ENCODE data around the gene DOCK4. TPM values are rescaled to one million over a fixed set of nuclear protein-coding genes. Genes with fewer than 3 reads are reported as not detected.

Gene DOCK4
- total RNA-seq, 1 experiment from 2014 or later, result 20.4 TPM

- TF ChIP-seq HMGA2 (CRISPR knock-in tag; IDR thresholded peaks at IDR 0.05), result no peak
- no peak for TF ChIP-seq AR (CRISPR knock-in tag; IDR thresholded peaks at IDR 0.05)
- no peak for TF ChIP-seq ZNF423 (CRISPR knock-in tag; IDR thresholded peaks at IDR 0.05)
- no peak for TF ChIP-seq ZNF671 (CRISPR knock-in tag; IDR thresholded peaks at IDR 0.05)
- no peak for TF ChIP-seq ETV6 (CRISPR knock-in tag; IDR thresholded peaks at IDR 0.05)
- TF ChIP-seq PRRX2 (CRISPR knock-in tag; IDR thresholded peaks at IDR 0.05), result no peak
- TF ChIP-seq SOX15 (CRISPR knock-in tag; IDR thresholded peaks at IDR 0.05), result no peak
- TF ChIP-seq JAZF1 (CRISPR knock-in tag; IDR thresholded peaks at IDR 0.05), result no peak
- TF ChIP-seq, protein P1, sequence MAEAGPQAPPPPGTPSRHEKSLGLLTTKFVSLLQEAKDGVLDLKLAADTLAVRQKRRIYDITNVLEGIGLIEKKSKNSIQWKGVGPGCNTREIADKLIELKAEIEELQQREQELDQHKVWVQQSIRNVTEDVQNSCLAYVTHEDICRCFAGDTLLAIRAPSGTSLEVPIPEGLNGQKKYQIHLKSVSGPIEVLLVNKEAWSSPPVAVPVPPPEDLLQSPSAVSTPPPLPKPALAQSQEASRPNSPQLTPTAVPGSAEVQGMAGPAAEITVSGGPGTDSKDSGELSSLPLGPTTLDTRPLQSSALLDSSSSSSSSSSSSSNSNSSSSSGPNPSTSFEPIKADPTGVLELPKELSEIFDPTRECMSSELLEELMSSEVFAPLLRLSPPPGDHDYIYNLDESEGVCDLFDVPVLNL (CRISPR knock-in tag; IDR thresholded peaks at IDR 0.05; ENCODE audit: borderline replicate concordance, low read depth), result no peak
- no peak for TF ChIP-seq ZNF121 (CRISPR knock-in tag; IDR thresholded peaks at IDR 0.05)
- TF ChIP-seq ELF4 (CRISPR knock-in tag; IDR thresholded peaks at IDR 0.05; ENCODE audit: low read depth), result no peak
- Mint-ChIP-seq H3K36me3 (peaks cover 27% of the 10 kb centered on the region), H3K27me3 (ENCODE audit: low read depth) (peaks cover 9% of the 10 kb centered on the region), H3K4me3 (no peak overlapping the region), H3K4me1 (peaks cover 16% of the 10 kb centered on the region), H3K27ac (no peak overlapping the region), H3K9me3 (peaks cover 15% of the 10 kb centered on the region)
- ATAC-seq, result no peak
- POLR2A ChIA-PET, result no interaction called here
- no peak for DNase-seq (ENCODE audit: low spot score)
- CTCF ChIA-PET, result no interaction called here
Measured at GRCh38 chr7:111845853-111846252, 360.3 kb downstream of the DOCK4 start.

- peak overlapping the region; percentile 35; the same call in 1 of the 2 replicates for H3K27ac Mint-ChIP-seq
- TF ChIP-seq PREB (CRISPR knock-in tag; IDR thresholded peaks at IDR 0.05; ENCODE audit: borderline replicate concordance) (no peak), ZBTB43 (CRISPR knock-in tag; IDR thresholded peaks at IDR 0.05) (no peak), HMGA2 (CRISPR knock-in tag; IDR thresholded peaks at IDR 0.05) (no peak), ZBTB21 (CRISPR knock-in tag; IDR thresholded peaks at IDR 0.05; ENCODE audit: borderline replicate concordance) (no peak), ETV6 (CRISPR knock-in tag; IDR thresholded peaks at IDR 0.05) (no peak), GRHL2 (CRISPR knock-in tag; IDR thresholded peaks at IDR 0.05; ENCODE audit: insufficient replicate concordance, severe bottlenecking) (no peak)
- TF ChIP-seq, protein P2, sequence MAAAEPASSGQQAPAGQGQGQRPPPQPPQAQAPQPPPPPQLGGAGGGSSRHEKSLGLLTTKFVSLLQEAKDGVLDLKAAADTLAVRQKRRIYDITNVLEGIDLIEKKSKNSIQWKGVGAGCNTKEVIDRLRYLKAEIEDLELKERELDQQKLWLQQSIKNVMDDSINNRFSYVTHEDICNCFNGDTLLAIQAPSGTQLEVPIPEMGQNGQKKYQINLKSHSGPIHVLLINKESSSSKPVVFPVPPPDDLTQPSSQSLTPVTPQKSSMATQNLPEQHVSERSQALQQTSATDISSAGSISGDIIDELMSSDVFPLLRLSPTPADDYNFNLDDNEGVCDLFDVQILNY (CRISPR knock-in tag; IDR thresholded peaks at IDR 0.05), result no peak
- no peak overlapping the region for H3K4me3 Mint-ChIP-seq
- H3K27me3 Mint-ChIP-seq (ENCODE audit: low read depth), result peaks cover 2% of the 10 kb centered on the region; the same call in 1 of the 2 replicates
- ATAC-seq (no peak), DNase-seq (ENCODE audit: low spot score) (no peak)
- H3K4me1 Mint-ChIP-seq, result peaks cover 11% of the 10 kb centered on the region
- H3K9me3 Mint-ChIP-seq, result peaks cover 7% of the 10 kb centered on the region
- peaks cover 20% of the 10 kb centered on the region for H3K36me3 Mint-ChIP-seq
- ChIA-PET CTCF (interaction anchor here (1.1 kb wide), 1 partner anchor 10 kb away, joined by 3 read pairs; no protein-coding TSS in a partner anchor), POLR2A (no interaction called here)
Measured at GRCh38 chr7:111844904-111845671, 361.1 kb downstream of the DOCK4 start.
